Measurements from ENCODE around the gene KCNK6. TPM values are rescaled to one million over a fixed set of nuclear protein-coding genes. Genes with fewer than 3 reads are reported as not detected.

KCNK6 gene
- total RNA-seq, 5 donors from 2014 or later (not counting 1 experiment from before 2014, with no cell fraction given), result 4.8 to 12.9 (median 12.6) TPM

DNA sequence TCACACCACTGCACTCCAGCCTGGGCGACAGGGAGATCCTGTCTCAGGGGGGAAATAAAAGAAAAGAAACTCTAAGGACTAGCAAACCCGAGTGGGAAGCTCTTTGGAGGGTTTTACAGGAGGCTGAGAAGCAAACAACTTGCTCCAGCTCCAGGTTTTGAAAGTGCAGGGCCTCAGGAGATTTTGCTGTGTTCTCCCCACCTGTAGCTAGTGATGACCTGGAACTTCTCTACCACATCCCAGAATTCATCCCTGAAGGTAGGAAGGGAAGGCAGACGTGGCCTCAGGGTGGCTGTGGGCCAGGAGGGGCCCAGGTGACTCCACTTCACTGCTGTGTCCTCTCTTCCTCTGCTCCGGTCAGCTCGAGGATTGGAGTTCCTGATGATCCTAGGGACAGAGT, 38.4 kb downstream of the KCNK6 start:
- ATAC-seq (replicated peaks in 1 of 4) (no peak), DNase-seq (no peak)
- H3K4me3 ChIP-seq (ENCODE audit: control insufficient read depth in 1 of 2, extremely low read depth in 1 of 2, low read length in 1 of 2), result no peak overlapping the region
- no peak overlapping the region for H3K27ac Mint-ChIP-seq
- 63% methylated on average over 3 of the region's 5 CpGs for WGBS (ENCODE audit: insufficient coverage)
- POLR2A ChIA-PET, result no interaction called here
- peaks cover 0 to 46% of the 10 kb centered on the region in 2 experiments for H3K27me3 ChIP-seq (replicated peaks in 1 of 2; ENCODE audit: control insufficient read depth in 2 of 2, extremely low read depth in 1 of 2, insufficient read depth in 2 of 2, low read length in 1 of 2)
- H3K4me1 Mint-ChIP-seq, result peaks cover 7 to 16% (median 14%) of the 10 kb centered on the region in 3 donors
- CTCF ChIA-PET, result no interaction called here
- no peaks in the 10 kb centered on the region for H3K36me3 ChIP-seq (ENCODE audit: control insufficient read depth in 2 of 2, extremely low read depth in 1 of 2, insufficient read depth in 1 of 2, low read length in 1 of 2)
- H3K4me3 Mint-ChIP-seq, result no peak overlapping the region
- no peaks in the 10 kb centered on the region for H3K36me3 Mint-ChIP-seq
- no peak overlapping the region for H3K27ac ChIP-seq (ENCODE audit: low read length)
- no peaks in the 10 kb centered on the region for H3K9me3 ChIP-seq
- peaks cover 6 to 20% of the 10 kb centered on the region in 2 experiments for H3K4me1 ChIP-seq (ENCODE audit: control insufficient read depth in 1 of 2, extremely low read depth in 1 of 2, insufficient read depth in 2 of 2, low read length in 2 of 2)
- H3K27me3 Mint-ChIP-seq, result peaks cover 7 to 13% of the 10 kb centered on the region in 2 donors
- H3K9me3 Mint-ChIP-seq, result no peaks in the 10 kb centered on the region

DNA sequence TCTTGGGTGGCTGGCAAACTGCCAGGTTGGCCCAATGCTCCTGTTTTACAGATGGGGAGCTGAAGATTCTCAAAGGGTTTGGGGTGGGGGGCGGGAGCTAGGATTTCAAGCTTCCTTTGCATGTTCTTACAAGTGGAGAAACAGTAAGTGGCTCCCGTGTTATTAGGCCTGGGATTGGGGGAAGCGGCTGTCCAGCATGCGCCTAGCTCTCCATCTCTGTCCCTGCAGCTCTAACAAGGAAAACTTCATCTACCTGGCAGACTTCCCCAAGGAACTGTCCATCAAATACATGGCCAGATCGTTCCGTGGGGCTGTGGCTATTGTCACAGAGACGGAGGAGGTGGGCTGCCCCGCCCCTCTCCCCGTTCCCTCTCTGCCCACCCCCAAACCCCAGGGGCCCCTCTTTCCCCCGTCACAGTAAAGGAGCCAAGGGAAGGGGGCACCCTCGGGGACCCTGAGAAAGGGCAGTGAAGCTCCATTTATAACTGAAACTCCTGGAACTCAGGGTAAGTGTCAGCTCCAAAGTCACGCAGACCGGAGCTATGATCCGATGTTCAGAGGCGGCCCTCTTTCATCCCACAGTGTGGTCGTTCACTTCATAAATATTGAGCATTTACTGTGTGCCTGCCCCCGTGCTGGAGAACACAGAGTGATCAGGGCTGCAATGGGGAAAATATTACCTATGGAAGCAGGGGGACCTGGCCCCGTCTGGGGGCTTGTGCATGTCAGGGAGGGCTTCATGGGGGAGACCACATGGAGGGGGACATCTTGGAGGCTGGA, 39.8 kb downstream of the KCNK6 start:
- ChIA-PET POLR2A (interaction anchor here in 1 of 2 donors (0.5 to 0.7 kb wide), 2 partner anchors 12 to 275 kb away, joined by 3 to 5 read pairs; no protein-coding TSS in a partner anchor), CTCF (no interaction called here)
- ATAC-seq (replicated peaks in 1 of 4), result no peak
- H3K4me3 Mint-ChIP-seq, result peak overlapping the region in 2 of 3 donors; percentile 41 to 80
- H3K4me1 Mint-ChIP-seq, result peaks cover 7 to 17% (median 14%) of the 10 kb centered on the region in 3 donors
- Histone ChIP-seq H3K4me3 (ENCODE audit: control insufficient read depth in 1 of 2, extremely low read depth in 1 of 2, low read length in 1 of 2) (no peak overlapping the region), H3K27me3 (replicated peaks in 1 of 2; ENCODE audit: control insufficient read depth in 2 of 2, extremely low read depth in 1 of 2, insufficient read depth in 2 of 2, low read length in 1 of 2) (peaks cover 0 to 46% of the 10 kb centered on the region in 2 experiments), H3K4me1 (ENCODE audit: control insufficient read depth in 1 of 2, extremely low read depth in 1 of 2, insufficient read depth in 2 of 2, low read length in 2 of 2) (peaks cover 6 to 23% of the 10 kb centered on the region in 2 experiments), H3K27ac (ENCODE audit: low read length) (no peak overlapping the region), H3K36me3 (ENCODE audit: control insufficient read depth in 2 of 2, extremely low read depth in 1 of 2, insufficient read depth in 1 of 2, low read length in 1 of 2) (no peaks in the 10 kb centered on the region), H3K9me3 (no peaks in the 10 kb centered on the region)
- no peaks in the 10 kb centered on the region for H3K36me3 Mint-ChIP-seq
- DNase-seq, result no peak
- 75% methylated on average over 6 of the region's 18 CpGs for WGBS (ENCODE audit: insufficient coverage)
- H3K9me3 Mint-ChIP-seq, result no peaks in the 10 kb centered on the region
- peaks cover 7 to 13% of the 10 kb centered on the region in 2 donors for H3K27me3 Mint-ChIP-seq
- H3K27ac Mint-ChIP-seq, result no peak overlapping the region

DNA sequence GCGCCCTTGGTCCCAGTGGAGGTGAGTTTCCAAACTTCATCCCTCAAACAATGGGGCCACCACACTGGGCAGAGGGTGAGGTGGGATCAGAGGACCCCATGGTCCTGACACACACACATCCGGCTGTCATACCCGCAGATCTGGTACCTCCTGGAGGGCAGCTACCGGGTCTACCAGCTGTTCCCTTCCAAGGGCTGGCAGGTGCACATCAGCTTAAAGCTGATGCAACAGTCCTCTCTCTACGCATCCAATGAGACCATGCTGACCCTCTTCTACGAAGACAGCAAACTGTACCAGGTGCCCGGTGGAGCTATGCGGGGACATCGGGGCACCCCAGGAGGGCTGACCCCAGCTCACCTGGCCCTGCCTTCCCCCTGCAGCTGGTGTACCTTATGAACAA, 40.7 kb downstream of the KCNK6 start:
- H3K27me3 ChIP-seq (replicated peaks in 1 of 2; ENCODE audit: control insufficient read depth in 2 of 2, extremely low read depth in 1 of 2, insufficient read depth in 2 of 2, low read length in 1 of 2), result peaks cover 0 to 52% of the 10 kb centered on the region in 2 experiments
- POLR2A ChIA-PET, result no interaction called here
- no peak overlapping the region for H3K27ac Mint-ChIP-seq
- H3K4me1 ChIP-seq (ENCODE audit: control insufficient read depth in 1 of 2, extremely low read depth in 1 of 2, insufficient read depth in 2 of 2, low read length in 2 of 2), result peaks cover 6 to 23% of the 10 kb centered on the region in 2 experiments
- H3K27me3 Mint-ChIP-seq, result peaks cover 7 to 13% of the 10 kb centered on the region in 2 donors
- no peak for ATAC-seq (replicated peaks in 1 of 4)
- H3K9me3 Mint-ChIP-seq, result no peaks in the 10 kb centered on the region
- H3K9me3 ChIP-seq, result no peaks in the 10 kb centered on the region
- no peaks in the 10 kb centered on the region for H3K36me3 ChIP-seq (ENCODE audit: control insufficient read depth in 2 of 2, extremely low read depth in 1 of 2, insufficient read depth in 1 of 2, low read length in 1 of 2)
- peak overlapping the region in 2 of 3 donors; percentile 80 to 82 for H3K4me3 Mint-ChIP-seq
- H3K4me3 ChIP-seq (ENCODE audit: control insufficient read depth in 1 of 2, extremely low read depth in 1 of 2, low read length in 1 of 2), result no peak overlapping the region
- CTCF ChIA-PET, result no interaction called here
- no peak overlapping the region for H3K27ac ChIP-seq (ENCODE audit: low read length)
- DNase-seq, result peak in 1 of 35 experiments; percentile 11
- WGBS (ENCODE audit: insufficient coverage), result 89% methylated on average over 7 of the region's 9 CpGs
- H3K36me3 Mint-ChIP-seq, result no peaks in the 10 kb centered on the region
- H3K4me1 Mint-ChIP-seq, result peaks cover 7 to 17% (median 14%) of the 10 kb centered on the region in 3 donors

DNA sequence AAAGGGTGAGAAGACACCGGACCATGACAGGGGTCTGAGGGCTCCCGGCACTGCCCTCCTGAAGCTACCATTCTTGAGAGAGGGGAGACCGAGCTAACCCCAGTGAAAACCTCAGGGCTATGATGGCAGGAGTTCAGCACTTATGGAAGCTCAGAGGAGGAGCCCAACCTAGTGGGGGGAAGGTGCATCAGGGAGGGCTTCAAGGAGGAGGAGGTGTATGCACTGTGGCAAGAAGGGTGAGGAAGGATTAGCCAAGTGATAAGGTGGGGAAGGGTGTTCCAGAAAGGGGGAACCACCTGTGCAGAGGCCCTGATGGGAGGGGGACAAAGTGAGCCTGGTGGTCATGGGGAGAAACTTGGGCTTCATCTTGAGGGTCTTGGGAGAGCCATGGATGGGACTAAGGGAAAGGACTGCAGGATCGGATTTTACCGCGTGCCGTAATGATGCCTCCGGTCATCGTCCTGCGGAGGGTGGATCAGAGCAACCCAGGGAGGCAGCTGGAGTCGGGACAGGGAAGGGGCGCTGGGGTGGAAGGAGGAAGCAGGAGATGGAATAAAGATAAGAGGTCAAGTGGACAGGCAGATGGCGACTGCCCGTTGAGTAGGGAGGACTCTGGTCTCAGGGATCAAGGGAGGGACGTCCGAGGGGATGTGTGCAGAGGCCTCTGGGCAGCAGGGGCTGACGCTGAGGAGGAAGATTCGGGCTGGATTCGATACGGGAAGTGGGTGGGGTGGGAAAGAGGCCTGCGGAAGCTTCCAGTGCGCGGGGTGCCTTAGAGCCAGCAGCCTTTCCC, 41.4 kb downstream of the KCNK6 start:
- no peak overlapping the region for H3K27ac Mint-ChIP-seq
- ATAC-seq (replicated peaks in 1 of 4), result no peak
- H3K4me3 ChIP-seq (ENCODE audit: control insufficient read depth in 1 of 2, extremely low read depth in 1 of 2, low read length in 1 of 2), result peak overlapping the region; percentile 52 to 63

DNA sequence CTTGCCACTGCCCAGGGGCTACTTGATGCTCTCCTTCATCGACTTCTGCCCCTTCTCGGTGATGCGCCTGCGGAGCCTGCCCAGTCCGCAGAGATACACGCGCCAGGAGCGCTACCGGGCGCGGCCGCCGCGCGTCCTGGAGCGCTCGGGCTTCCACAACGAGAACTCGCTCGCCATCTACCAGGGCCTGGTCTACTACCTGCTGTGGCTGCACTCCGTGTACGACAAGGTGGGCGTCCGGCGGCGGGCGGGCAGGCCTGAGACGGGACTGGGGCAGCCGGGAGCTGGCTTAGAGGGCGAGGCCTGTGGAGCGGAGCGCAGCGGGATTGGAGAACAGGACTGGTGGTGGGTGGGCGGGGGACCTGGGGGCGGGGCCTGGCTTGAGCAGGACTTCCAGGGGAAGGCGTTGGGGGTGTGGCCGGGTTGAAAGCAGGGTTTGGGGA, 42.0 kb downstream of the KCNK6 start:
- H3K27ac Mint-ChIP-seq, result no peak overlapping the region
- no peaks in the 10 kb centered on the region for H3K9me3 Mint-ChIP-seq
- no peaks in the 10 kb centered on the region for H3K36me3 Mint-ChIP-seq
- H3K27me3 ChIP-seq (replicated peaks in 1 of 2; ENCODE audit: control insufficient read depth in 2 of 2, extremely low read depth in 1 of 2, insufficient read depth in 2 of 2, low read length in 1 of 2), result peaks cover 0 to 60% of the 10 kb centered on the region in 2 experiments
- peak overlapping the region; percentile 52 to 63 for H3K4me3 ChIP-seq (ENCODE audit: control insufficient read depth in 1 of 2, extremely low read depth in 1 of 2, low read length in 1 of 2)
- peaks cover 12 to 19% of the 10 kb centered on the region in 2 donors for H3K27me3 Mint-ChIP-seq
- H3K36me3 ChIP-seq (ENCODE audit: control insufficient read depth in 2 of 2, extremely low read depth in 1 of 2, insufficient read depth in 1 of 2, low read length in 1 of 2), result no peaks in the 10 kb centered on the region
- peak overlapping the region; percentile 80 to 82 (median 81) for H3K4me3 Mint-ChIP-seq
- H3K27ac ChIP-seq (ENCODE audit: low read length), result no peak overlapping the region
- peaks cover 6 to 23% of the 10 kb centered on the region in 2 experiments for H3K4me1 ChIP-seq (ENCODE audit: control insufficient read depth in 1 of 2, extremely low read depth in 1 of 2, insufficient read depth in 2 of 2, low read length in 2 of 2)
- CTCF ChIA-PET, result interaction anchor here (0.6 kb wide), 2 partner anchors 438 to 920 kb away, joined by 3 read pairs; no protein-coding TSS in a partner anchor
- H3K4me1 Mint-ChIP-seq, result peaks cover 7 to 17% (median 14%) of the 10 kb centered on the region in 3 donors
- WGBS (ENCODE audit: insufficient coverage), result under 1% methylated on average over 34 of the region's 37 CpGs
- no peaks in the 10 kb centered on the region for H3K9me3 ChIP-seq
- POLR2A ChIA-PET, result no interaction called here
- peak; percentile 64 to 81 (median 74) for ATAC-seq (replicated peaks in 1 of 4)
- DNase-seq, result peak in 28 of 35 experiments; percentile 8 to 66 (median 32)

More for the DNA sequence above, 41.4 kb downstream of the KCNK6 start:
- H3K4me1 ChIP-seq (ENCODE audit: control insufficient read depth in 1 of 2, extremely low read depth in 1 of 2, insufficient read depth in 2 of 2, low read length in 2 of 2), result peaks cover 6 to 23% of the 10 kb centered on the region in 2 experiments
- no peaks in the 10 kb centered on the region for H3K36me3 ChIP-seq (ENCODE audit: control insufficient read depth in 2 of 2, extremely low read depth in 1 of 2, insufficient read depth in 1 of 2, low read length in 1 of 2)
- Mint-ChIP-seq H3K4me1 (peaks cover 7 to 17% (median 14%) of the 10 kb centered on the region in 3 donors), H3K4me3 (peak overlapping the region; percentile 80 to 82 (median 81)), H3K9me3 (no peaks in the 10 kb centered on the region), H3K36me3 (no peaks in the 10 kb centered on the region), H3K27me3 (peaks cover 9 to 14% of the 10 kb centered on the region in 2 donors)
- H3K9me3 ChIP-seq, result no peaks in the 10 kb centered on the region
- WGBS (ENCODE audit: insufficient coverage), result 24% methylated on average over 23 of the region's 23 CpGs
- no peak overlapping the region for H3K27ac ChIP-seq (ENCODE audit: low read length)
- H3K27me3 ChIP-seq (replicated peaks in 1 of 2; ENCODE audit: control insufficient read depth in 2 of 2, extremely low read depth in 1 of 2, insufficient read depth in 2 of 2, low read length in 1 of 2), result peaks cover 0 to 58% of the 10 kb centered on the region in 2 experiments
- ChIA-PET CTCF (interaction anchor here (0.6 kb wide), 2 partner anchors 438 to 747 kb away, joined by 3 read pairs; no protein-coding TSS in a partner anchor), POLR2A (no interaction called here)
- no peak for DNase-seq
